G401 (cell line): ENCODE data around the gene SLC5A5. TPM values are rescaled to one million over a fixed set of nuclear protein-coding genes. Genes with fewer than 3 reads are reported as not detected.
"Not testable (repeated sequence)": the region's sequence is repeated elsewhere in the genome, so short reads cannot be mapped to it uniquely, and the experiment has no call there.

Experiments
- DNase-seq: peaks from one replicate; pipeline ENCODE4 v3.0.0-alpha.2; 2015; ENCODE audit warnings: low spot score
- in situ Hi-C: cut with HindIII; loops from 2 replicates; pipeline ENCODE4 v1.10.0; 2016; ENCODE audit warnings: low sequenced_read_pairs, mixed read lengths
- total RNA-seq: library from RNA; depleted of rRNA; stranded (reverse); fragments of >200 nt; shearing (Covaris generic); gene quantifications from 2 replicates; pipeline ENCODE4 v1.2.3, GENCODE V29; 2014

The SLC5A5 gene
- total RNA-seq, 1 experiment from 2014 or later: 3.2 TPM

DNA sequence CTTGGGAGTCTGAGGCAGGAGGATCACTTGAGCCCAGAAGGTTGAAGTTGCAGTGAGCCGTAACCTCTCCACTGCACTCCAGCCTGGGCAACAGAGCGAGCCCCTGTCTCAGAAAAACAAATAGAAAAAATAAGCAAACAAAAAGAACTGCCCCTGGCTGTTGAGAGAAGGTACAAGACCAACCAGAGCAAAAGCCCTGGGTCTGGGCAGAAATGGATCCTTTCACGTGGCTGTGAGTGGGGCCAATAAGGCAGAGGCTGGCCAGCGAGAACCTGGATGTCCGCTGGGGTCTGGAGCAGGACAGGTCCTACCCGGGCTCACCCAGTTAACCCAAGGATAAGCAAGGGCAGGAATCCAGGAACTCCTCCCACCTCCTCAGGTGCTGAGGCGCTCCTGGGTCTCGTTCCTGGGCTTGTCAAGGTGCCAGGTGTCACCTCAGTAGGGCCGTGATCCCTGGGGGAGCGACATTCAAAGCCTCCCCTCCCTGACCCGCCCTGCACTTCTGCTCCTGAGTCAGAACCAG, 4.7 kb upstream of the SLC5A5 start:
- DNase-seq: no peak
- in situ Hi-C loops: no loop called here

GRCh38 chr19:17868669-17869068, 3.1 kb upstream of the SLC5A5 start:
- in situ Hi-C loops: no loop called here
- DNase-seq: no peak

DNA sequence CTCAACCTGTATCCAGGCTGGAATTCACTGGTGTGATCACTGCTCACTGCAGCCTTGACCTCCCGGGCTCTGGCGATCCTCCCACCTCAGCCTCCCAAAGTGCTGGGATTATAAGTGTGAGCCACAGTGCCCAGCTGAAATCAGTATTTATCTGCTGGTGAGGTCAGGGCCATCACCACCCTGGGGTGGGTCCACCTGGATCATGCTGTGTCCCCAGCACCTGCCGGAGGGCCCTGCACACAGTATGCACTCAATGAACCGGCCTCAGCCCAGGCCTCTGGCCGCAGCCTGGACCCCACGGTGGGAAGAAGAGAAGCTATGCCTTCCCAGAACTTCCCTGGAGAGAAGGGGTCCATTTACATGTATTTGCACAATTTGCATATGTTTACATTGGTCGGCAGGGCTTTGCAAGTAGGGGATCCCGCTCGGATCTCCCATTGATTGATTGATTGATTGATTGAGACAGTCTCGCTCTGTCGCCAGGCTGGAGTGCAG, 2.6 kb upstream of the SLC5A5 start:
- DNase-seq: no peak
- in situ Hi-C loops: no loop called here

DNA sequence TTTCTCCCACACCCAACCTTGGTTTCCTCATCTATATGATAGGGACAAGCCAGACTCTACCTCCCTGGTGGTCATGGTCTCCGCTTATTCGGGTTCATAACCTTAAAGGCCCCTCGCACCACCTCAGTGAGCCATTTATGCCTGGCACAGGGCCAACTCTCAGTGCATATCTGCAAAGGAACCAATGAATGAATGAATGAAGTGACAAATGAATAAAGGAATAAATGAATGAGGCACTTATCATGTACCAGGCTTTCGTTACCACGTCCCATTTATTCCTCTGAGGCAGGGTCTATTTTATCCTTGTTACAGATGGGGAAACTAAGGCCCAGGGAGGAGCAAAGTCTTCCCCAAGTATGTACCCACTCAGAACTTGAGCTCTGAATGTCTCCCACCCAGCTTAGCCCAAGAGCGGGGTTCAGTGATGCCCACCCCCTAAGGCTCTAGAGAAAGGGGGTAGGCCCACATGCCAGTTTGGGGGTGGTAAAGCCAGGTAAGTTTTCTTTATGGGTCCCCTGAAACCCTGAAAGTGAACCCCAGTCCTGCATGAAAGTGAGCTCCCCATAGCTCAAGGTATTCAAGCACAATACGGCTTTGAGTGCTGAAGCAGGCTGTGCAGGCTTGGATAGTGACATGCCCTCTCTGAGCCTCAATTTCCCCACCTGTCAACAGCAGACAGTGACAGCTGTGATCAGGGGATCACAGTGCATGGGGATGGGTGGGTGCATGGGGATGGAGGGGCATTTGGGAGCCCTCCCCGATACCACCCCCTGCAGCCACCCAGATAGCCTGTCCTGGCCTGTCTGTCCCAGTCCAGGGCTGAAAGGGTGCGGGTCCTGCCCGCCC, 490 bp upstream of the SLC5A5 start:
- in situ Hi-C loops: no loop called here

GRCh38 chr19:17872251-17873001, 681 bp downstream of the SLC5A5 start:
- in situ Hi-C loops: no loop called here
- no peak for DNase-seq

More for the DNA sequence above, 490 bp upstream of the SLC5A5 start:
- DNase-seq: no peak

DNA sequence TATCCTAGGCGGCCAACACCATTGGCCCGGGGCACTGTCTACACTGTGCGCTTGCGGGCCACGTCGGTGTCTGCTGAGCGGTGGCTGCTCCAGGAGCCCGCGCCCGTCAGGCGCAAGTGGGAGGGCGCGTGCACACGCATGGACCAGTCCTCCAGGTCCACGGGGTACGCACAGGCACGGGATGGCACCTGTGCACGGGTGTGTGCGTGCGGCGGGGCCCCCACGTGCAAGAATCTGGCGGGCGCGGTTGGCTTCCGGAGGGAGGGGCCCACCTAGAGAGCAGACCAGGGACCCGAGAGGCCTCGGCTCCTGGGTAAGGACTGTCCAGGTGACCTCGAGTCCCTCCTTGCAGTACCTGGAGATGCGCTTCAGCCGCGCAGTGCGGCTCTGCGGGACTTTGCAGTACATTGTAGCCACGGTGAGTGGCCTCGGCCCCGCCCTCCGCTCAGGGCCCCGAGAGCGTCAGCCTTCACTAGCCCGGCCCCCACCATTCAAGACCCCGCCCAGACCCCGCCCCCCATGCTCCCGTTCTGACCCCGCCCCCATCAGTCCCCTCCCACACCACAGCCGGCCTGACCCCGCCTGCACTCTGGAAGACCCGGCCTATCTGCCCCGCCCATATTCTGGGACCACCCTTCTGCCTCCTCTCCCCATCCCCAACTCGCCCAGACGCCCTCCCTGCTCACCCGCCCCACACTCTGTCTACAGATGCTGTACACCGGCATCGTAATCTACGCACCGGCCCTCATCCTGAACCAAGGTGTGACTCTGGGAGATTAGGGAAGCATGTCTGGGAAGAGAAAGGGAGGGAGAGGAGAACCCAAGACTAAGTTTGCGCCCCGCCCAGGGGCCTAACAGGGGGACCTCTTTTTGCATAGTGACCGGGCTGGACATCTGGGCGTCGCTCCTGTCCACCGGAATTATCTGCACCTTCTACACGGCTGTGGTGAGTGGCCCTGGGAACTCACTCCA, 2.3 kb downstream of the SLC5A5 start:
- peak; percentile 61 for DNase-seq
- in situ Hi-C loops: no loop called here

- DNase-seq: no peak
- in situ Hi-C loops: no loop called here
Measured at GRCh38 chr19:17874758-17875135, 3.0 kb downstream of the SLC5A5 start.

DNA sequence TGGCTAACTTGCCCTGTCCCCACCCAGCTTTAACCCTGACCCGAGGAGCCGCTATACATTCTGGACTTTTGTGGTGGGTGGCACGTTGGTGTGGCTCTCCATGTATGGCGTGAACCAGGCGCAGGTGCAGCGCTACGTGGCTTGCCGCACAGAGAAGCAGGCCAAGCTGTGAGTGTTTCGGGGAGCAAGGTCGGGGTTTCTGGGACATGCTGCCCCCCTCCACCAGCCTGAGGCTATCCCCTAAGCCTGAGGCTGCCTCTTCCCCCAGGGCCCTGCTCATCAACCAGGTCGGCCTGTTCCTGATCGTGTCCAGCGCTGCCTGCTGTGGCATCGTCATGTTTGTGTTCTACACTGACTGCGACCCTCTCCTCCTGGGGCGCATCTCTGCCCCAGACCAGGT, 6.0 kb downstream of the SLC5A5 start:
- in situ Hi-C loops: no loop called here
- DNase-seq: no peak

GRCh38 chr19:17879466-17879865, 7.7 kb downstream of the SLC5A5 start:
- in situ Hi-C loops: no loop called here
- no peak for DNase-seq

DNA sequence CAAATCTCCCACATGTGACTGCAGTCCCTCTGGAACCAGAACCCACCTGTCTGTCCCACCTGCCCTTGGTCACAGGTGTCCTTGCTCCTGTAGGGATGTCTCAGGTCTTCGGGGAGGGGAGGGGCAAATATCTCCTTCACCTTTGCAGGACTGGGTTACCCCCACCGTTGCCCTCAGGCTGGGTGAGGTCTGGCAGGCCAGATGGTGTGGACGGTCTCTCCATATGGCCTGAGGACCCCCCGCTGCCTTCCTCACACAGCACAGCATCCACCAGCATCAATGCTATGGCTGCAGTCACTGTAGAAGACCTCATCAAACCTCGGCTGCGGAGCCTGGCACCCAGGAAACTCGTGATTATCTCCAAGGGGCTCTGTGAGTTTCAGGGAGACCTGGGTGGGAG, 10.0 kb downstream of the SLC5A5 start:
- DNase-seq: peak; percentile 85
- in situ Hi-C loops: no loop called here

GRCh38 chr19:17883627-17884410, 12.1 kb downstream of the SLC5A5 start:
- no peak for DNase-seq
- in situ Hi-C loops: no loop called here

DNA sequence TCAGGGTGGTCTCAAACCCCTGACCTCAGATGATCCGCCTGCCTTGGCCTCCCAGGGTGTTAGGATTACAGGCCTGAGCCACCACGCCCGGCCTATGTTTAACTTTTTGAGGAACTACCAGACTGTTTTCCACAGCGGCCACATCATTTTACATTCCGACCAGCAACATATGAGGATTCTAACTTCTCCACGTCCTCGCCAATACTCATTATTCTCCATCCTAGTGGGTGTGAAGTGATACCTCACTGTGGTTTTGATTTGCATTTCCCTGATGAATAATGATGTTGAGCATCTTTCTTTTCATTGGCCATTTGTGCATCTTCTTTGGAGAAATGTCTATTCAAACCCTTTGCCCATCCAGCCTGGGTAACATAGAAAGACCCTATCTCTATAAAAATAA, 14.8 kb downstream of the SLC5A5 start:
- no peak for DNase-seq
- in situ Hi-C loops: no loop called here

DNA sequence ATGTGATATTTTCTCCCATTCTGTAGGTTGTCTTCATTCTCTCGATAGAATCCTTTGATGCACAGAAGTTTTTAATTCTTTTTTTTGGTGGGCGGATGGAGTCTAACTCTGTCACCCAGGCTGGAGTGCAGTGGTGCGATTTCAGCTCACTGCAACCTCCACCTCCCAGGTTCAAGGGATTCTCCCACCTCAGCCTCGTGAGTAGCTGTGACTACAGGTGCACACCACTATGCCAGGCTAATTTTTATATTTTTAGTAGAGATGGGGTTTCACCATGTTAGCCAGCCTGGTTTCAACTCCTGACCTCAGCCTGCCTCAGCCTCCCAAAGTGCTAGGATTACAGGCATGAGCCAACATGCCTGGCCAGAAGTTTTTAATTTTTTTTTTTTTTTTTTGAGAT, 15.5 kb downstream of the SLC5A5 start:
- in situ Hi-C loops, DNase-seq: not testable (repeated sequence)

DNA sequence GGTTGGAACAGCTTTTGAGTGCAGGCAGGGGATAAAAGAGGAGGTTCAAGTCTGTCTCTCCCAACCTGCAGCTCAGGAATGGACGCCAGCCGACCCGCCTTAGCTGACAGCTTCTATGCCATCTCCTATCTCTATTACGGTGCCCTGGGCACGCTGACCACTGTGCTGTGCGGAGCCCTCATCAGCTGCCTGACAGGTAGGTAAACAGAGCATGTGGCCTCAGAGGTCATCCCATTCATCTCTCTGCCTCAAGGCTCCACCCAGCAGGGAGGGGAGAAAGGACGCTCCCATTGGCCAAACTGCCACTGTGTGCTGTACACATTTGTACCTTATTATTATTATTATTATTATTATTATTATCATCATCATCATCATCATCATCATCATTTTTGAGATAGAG, 16.5 kb downstream of the SLC5A5 start:
- in situ Hi-C loops: no loop called here
- DNase-seq: no peak

DNA sequence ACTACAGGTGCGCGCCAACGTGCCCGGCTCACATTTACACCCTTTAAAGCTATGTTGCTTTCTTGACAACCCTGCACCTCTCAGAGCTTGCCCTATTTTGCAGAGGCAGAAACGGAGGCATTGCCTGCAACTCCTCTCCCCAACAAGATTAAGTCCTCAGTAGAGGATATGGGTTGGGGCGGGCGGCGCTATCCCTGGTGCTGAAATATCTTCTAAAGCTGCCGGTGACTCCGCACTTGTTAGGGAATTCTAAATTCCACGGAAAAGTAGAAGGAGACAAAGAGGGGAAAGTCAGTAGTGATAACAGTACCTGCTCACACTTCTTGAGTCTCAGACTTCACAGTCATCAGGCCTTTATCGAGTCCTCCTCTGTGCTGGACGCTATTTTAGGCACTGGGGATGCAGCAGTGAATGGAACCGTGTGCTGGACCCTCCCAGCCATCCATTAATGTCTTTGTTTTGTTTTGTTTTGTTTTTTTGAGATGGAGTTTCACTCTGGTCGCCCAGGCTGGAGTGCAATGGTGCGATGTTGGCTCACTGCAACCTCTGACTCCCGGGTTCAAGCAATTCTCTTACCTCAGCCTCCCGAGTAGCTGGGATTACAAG, 18.0 kb downstream of the SLC5A5 start:
- no peak for DNase-seq
- in situ Hi-C loops: no loop called here

DNA sequence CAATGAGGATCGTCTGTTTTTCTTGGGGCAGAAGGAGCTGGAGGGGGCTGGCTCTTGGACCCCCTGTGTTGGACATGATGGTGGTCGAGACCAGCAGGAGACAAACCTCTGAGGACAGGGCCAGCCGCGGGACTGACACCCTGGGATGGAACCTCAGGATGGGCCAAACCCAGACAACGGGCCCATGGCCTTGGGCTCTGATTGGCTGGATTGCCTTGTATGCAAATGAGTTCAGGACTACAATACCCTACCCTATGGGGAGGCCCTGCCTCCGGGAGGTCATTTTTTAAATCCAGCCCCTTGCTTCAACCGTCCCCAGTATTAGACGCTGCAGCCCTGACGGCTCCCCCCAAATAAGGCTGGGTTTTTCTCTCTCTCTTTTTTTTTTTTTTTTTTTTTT, 22.0 kb downstream of the SLC5A5 start:
- in situ Hi-C loops: no loop called here
- DNase-seq: no peak

DNA sequence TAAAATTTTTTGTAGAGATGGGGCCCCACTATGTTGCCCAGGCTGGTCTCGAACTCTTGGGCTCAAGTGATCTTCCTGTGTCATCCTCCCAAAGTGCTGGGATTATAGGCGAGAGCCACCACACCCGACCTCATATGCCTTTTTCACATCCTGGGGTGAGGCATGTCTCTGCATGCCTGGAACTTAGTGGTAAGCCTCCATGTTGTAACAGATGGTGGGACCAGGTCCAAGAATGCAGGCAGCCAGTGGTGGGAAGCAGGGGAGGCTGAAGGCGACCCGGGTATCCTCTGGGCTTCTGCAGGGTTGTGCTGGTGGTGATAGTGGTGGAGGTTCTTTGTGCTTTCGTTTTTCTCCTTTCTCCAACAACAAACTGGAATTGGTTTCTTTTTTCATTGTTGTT, 31.0 kb downstream of the SLC5A5 start:
- in situ Hi-C loops: no loop called here
- peak; percentile 11 for DNase-seq

- no peak for DNase-seq
- in situ Hi-C loops: no loop called here
Measured at GRCh38 chr19:17908244-17908643, 36.5 kb downstream of the SLC5A5 start.
